ENCODE results near the gene VPS13D.

DNA sequence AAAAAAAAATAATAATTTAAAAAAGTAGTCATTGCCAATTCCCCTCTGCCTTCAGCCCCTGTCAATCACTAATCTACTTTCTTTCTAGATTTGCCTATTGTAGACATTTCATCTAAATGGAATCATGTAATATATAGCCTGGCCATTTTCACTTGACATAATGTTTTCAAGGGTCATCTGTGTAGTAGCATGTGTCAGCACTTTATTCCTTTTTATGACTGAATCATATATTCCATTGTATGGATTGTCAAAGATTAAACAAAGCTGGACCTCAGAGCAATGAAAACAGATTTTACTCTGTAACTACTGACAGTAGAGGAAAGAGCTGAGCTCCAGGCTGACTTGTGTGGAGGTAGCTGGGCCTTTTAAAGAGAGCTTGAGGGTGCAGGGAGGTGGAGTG is 15.9 kb downstream of the VPS13D start:
- TF ChIP-seq POLR2AphosphoS5 (IDR thresholded peaks at IDR 0.05; ENCODE audit: low read depth, low read length) = no peak
- no peak for TF ChIP-seq CTCF (IDR thresholded peaks at IDR 0.05)
- no peak for TF ChIP-seq TCF7L2 (IDR thresholded peaks at IDR 0.05; ENCODE audit: low read depth, low read length)
- no peak for TF ChIP-seq SIN3A (IDR thresholded peaks at IDR 0.05; ENCODE audit: borderline replicate concordance, insufficient read depth, low read depth, low read length)

Data from Panc1 (cell line).